ENCODE measurements around the gene F5.

- TF ChIP-seq CTCF (IDR thresholded peaks at IDR 0.05; ENCODE audit: poor library complexity) (no peak), EZH2 (IDR thresholded peaks at IDR 0.05; ENCODE audit: borderline replicate concordance) (no peak)
These were observed 98.7 kb downstream of the F5 start for GRCh38 chr1:169487561-169487960.

Measured in hepatocyte (in vitro differentiated cells).